ENCODE results near the gene GSTA5.
"Not testable (repeated sequence)": the region's sequence is repeated elsewhere in the genome, so short reads cannot be mapped to it uniquely, and the experiment has no call there.

The GSTA5 gene

DNA sequence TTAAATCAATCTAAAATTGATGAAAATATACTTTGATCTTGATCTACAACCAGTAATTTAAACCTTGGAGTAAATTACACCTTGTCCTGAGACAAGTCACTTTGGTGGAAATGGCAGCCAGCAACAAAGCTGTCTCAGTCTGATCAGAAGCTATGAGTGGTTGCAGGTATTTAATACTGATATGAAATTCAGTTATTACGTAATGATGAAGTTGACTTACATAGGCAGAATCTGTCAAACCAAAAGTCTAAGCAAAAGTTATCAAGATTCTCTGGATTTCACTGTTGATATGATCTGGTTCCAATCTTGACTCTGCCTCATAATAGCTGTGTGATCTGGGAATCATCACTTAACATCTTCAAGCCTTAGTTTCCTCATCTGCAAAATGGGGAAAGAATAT lies 27.6 kb upstream of the GSTA5 start:
- no peak for DNase-seq (ENCODE audit: low read depth)
- no peak overlapping the region for H3K4me3 ChIP-seq (ENCODE audit: control insufficient read depth, low read depth, low read length)
- TF ChIP-seq, protein P1, sequence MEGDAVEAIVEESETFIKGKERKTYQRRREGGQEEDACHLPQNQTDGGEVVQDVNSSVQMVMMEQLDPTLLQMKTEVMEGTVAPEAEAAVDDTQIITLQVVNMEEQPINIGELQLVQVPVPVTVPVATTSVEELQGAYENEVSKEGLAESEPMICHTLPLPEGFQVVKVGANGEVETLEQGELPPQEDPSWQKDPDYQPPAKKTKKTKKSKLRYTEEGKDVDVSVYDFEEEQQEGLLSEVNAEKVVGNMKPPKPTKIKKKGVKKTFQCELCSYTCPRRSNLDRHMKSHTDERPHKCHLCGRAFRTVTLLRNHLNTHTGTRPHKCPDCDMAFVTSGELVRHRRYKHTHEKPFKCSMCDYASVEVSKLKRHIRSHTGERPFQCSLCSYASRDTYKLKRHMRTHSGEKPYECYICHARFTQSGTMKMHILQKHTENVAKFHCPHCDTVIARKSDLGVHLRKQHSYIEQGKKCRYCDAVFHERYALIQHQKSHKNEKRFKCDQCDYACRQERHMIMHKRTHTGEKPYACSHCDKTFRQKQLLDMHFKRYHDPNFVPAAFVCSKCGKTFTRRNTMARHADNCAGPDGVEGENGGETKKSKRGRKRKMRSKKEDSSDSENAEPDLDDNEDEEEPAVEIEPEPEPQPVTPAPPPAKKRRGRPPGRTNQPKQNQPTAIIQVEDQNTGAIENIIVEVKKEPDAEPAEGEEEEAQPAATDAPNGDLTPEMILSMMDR (conservative IDR thresholded peaks at IDR 0.05; ENCODE audit: control insufficient read depth, insufficient read depth, low read depth, low read length), result no peak

DNA sequence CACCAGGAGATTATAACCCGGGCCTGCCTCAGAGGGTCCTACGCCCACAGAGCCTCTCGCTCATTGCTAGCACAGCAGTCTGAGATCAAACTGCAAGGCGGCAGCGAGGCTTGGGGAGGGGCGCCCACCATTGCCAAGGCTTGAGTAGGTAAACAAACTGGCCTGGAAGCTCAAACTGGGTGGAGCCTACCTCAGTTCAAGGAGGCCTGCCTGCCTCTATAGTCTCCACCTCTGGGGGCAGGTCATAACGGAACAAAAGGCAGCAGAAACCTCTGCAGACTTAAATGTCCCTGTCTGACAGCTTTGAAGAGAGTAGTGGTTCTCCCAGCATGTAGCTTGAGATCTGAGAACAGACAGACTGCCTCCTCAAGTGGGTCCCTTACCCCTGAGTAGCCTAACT lies 20.5 kb upstream of the GSTA5 start:
- DNase-seq (ENCODE audit: low read depth); H3K4me3 ChIP-seq (ENCODE audit: control insufficient read depth, low read depth, low read length): not testable (repeated sequence)

DNA sequence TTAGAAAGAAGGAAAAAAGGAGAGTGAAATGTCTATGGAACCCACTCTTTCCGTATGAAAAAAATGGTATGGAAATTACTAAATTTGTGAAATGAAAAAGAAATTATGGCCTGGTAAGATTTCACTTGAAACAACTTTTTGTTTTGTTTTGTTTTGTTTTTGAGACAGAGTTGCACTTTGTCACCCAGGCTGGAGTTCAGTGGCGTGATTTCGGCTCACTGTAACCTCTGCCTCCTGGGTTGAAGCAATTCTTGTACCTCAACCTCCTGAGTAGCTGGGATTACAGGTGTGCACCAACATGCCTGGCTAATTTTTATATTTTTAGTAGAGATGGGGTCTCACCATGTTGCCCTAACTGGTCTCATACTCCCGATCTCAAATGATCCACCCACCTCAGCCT lies 17.8 kb upstream of the GSTA5 start:
- no peak for DNase-seq (ENCODE audit: low read depth)
- no peak overlapping the region for H3K4me3 ChIP-seq (ENCODE audit: control insufficient read depth, low read depth, low read length)
- TF ChIP-seq, protein P1 (conservative IDR thresholded peaks at IDR 0.05; ENCODE audit: control insufficient read depth, insufficient read depth, low read depth, low read length), result no peak

DNA sequence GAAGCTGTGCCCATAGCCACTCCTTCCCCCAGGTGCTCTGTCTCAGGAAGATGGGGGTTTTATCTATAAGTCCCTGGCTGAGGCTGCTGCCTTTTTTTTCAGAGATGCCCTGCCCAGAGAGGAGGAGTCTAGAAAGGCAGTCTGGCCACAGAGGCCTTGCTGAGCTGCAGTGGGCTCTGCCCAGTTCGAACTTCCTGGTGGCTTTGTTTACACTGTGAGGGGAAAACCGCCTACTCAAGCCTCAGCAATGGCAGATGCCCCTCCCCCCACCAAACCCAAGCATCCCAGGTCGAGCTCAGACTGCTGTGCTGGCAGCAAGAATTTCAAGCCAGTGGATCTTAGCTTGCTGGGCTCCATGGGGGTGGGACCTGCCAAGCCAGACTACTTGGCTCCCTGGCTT lies 15.5 kb upstream of the GSTA5 start:
- not testable (repeated sequence) for H3K4me3 ChIP-seq (ENCODE audit: control insufficient read depth, low read depth, low read length); DNase-seq (ENCODE audit: low read depth)

DNA sequence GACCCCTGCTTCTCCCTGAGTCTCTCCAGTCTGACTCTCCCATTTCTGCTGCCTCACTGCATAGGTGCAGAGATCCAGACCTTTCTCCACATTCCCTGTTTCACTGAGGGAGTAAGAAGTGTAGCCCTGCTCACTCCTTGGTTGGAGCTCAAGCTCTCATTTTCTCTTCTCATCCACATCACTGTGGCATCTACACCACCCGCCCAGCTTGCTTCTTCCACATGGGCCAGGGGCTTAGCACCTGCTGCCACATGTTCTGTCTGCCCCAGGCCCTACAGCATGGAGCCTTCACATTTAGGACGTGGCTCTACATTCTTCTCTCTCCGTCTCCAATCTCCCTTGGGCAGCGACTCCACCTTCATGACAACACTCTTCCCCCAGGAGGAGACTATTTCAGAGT lies 8.5 kb upstream of the GSTA5 start:
- no peak for DNase-seq (ENCODE audit: low read depth)
- no peak overlapping the region for H3K4me3 ChIP-seq (ENCODE audit: control insufficient read depth, low read depth, low read length)
- TF ChIP-seq, protein P1 (conservative IDR thresholded peaks at IDR 0.05; ENCODE audit: control insufficient read depth, insufficient read depth, low read depth, low read length), result no peak

DNA sequence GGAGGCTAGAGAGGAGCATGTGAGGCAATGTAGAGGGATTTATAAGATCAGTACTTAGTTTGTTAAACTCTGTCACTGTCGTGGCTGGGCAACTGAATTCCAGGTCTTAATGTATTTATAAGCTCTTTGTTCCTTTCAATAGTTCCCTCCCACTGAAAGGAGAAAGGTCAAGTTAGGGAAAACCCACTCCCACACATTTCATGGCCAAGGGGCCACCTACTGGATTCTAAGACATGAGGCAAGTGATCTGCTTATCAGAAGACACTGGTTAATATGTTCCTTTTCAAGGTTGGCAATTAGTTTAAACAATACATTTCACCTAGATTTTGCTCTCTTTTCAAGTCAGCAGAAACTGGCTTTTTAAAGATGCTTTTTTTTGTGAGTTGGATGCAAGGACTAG lies 5.4 kb upstream of the GSTA5 start:
- TF ChIP-seq, protein P1 (conservative IDR thresholded peaks at IDR 0.05; ENCODE audit: control insufficient read depth, insufficient read depth, low read depth, low read length), result no peak
- H3K4me3 ChIP-seq (ENCODE audit: control insufficient read depth, low read depth, low read length), result no peak overlapping the region
- DNase-seq (ENCODE audit: low read depth), result no peak

DNA sequence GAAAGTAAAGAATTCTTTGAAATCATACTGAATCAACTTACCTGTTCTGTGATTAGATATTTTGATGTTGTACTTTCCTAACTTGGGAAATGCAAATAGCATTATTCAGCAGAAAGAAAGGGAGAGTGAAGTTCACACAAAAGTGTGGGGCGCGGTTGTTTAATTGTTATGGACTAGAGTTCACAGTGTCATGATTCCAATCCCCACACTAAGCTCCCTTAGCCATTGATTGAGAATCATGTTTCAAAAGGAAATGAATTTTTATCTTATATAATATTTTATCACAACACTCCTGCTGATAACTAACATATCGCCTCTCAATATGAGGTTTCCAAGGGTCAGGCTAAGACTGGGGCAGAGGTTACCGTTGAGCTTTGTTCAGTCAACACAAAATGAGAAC lies 3.0 kb upstream of the GSTA5 start:
- TF ChIP-seq, protein P1 (conservative IDR thresholded peaks at IDR 0.05; ENCODE audit: control insufficient read depth, insufficient read depth, low read depth, low read length), result no peak
- H3K4me3 ChIP-seq (ENCODE audit: control insufficient read depth, low read depth, low read length), result no peak overlapping the region
- no peak for DNase-seq (ENCODE audit: low read depth)

DNA sequence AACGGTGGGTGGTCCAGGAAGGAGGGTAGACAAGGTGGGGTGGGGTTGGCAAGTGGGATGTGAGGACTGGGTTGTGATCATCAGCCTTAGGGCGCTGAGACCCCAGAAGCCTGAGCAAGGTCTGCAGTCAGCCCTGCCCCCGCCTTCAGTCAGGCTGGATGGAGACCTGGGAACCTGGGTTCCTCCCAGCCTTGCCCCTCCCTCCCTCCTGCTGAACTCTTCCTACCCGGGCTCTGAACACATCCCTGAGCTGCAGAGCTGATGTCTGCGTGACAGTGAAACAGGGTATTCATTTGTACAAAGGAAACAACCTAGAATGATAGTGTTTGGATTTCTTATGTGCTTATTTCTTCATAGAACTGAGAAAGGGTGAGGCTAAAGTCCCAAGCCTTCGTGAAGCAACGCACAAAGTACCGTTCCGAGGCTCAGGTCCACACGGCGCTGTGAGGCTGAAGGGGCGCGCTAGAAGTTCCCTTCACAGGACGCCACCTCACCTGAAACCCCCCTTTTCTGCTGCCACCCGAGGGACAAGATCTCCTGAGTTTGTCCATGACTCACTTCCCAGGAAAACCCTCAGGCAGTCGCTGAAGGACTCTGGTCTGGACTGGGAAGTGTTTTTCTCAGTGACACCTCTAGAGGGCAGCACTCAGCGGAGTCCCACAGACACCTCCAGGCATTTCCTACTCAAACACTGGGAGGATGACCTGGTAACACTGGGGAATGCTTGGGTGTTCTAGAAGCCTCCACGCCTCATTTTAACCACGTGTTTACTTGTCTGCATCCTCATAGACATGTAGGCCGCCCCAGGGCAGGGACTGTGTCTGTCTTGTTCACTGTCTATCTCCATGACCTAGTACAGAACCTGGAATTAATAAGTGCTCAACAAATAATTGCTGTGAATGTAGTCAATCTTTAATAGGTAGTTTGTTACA lies 1.2 kb downstream of the GSTA5 start:
- peak; percentile 73 for DNase-seq (ENCODE audit: low read depth)
- H3K4me3 ChIP-seq (ENCODE audit: control insufficient read depth, low read depth, low read length), result no peak overlapping the region
- TF ChIP-seq, protein P1 (conservative IDR thresholded peaks at IDR 0.05; ENCODE audit: control insufficient read depth, insufficient read depth, low read depth, low read length), result peak; percentile 82
